ENCODE measurements around the gene AKR1C1.

GRCh38 chr10:4982764-4983226, 19.6 kb downstream of the AKR1C1 start:
- TF ChIP-seq POLR2AphosphoS5 (IDR thresholded peaks at IDR 0.05; ENCODE audit: low read depth, low read length) (no peak), POLR2A (IDR thresholded peaks at IDR 0.05; ENCODE audit: low read depth, low read length) (no peak)

Measured in GM12892 (cell line).